ENCODE measurements around the gene BIN2.

The BIN2 gene

DNA sequence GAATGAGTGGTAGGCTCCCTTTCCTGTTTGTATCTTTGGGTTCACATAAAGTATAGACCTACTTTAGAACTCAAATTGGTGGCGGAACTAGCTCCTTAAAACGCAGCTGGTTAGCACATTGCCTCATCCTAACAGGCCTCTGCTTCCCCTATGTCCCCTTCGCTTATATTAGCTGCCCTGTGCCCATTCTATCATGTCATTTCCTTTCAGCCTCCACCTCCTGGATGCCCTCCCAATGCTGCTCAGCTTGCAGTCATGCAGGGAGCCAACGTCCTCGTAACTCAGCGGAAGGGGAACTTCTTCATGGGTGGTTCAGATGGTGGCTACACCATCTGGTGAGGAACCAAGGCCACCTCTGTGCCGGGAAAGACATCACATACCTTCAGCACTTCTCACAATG, 81.9 kb downstream of the BIN2 start:
- TF ChIP-seq, protein P1, sequence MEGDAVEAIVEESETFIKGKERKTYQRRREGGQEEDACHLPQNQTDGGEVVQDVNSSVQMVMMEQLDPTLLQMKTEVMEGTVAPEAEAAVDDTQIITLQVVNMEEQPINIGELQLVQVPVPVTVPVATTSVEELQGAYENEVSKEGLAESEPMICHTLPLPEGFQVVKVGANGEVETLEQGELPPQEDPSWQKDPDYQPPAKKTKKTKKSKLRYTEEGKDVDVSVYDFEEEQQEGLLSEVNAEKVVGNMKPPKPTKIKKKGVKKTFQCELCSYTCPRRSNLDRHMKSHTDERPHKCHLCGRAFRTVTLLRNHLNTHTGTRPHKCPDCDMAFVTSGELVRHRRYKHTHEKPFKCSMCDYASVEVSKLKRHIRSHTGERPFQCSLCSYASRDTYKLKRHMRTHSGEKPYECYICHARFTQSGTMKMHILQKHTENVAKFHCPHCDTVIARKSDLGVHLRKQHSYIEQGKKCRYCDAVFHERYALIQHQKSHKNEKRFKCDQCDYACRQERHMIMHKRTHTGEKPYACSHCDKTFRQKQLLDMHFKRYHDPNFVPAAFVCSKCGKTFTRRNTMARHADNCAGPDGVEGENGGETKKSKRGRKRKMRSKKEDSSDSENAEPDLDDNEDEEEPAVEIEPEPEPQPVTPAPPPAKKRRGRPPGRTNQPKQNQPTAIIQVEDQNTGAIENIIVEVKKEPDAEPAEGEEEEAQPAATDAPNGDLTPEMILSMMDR (IDR thresholded peaks at IDR 0.05; ENCODE audit: insufficient read depth, low read length, missing control alignments): no peak
- DNase-seq (ENCODE audit: low read depth, low spot score): no peak
- ChIA-PET CTCF (interaction anchor here (0.9 to 1.2 kb wide), 2 partner anchors 99 to 101 kb away, joined by 3 to 4 read pairs; no protein-coding TSS in a partner anchor), POLR2A (no interaction called here)
- no peak overlapping the region for H3K4me3 ChIP-seq (ENCODE audit: low read depth, low read length)

DNA sequence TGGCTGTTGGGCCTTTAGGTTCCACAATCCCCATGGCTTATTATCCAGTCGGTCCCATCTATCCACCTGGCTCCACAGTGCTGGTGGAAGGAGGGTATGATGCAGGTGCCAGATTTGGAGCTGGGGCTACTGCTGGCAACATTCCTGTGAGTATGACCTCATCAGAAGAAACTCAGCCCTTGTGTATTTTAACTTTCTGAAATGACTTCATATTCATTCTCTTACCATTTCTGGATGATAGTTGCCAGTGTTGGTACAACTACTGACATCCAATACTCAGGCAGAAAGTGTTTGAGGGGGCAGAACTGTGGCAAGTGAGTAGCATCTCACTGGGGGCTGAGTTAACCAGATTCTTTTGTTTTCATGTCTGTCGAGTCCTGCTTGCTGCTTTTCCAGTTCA, 83.0 kb downstream of the BIN2 start:
- TF ChIP-seq, protein P1 (IDR thresholded peaks at IDR 0.05; ENCODE audit: insufficient read depth, low read length, missing control alignments): no peak
- H3K4me3 ChIP-seq (ENCODE audit: low read depth, low read length): no peak overlapping the region
- ChIA-PET CTCF (interaction anchor here (0.8 to 1.1 kb wide), 3 partner anchors 10 to 100 kb away, joined by 3 to 4 read pairs (median 3); no protein-coding TSS in a partner anchor), POLR2A (interaction anchor here (1.2 to 1.6 kb wide), 2 partner anchors 23 to 86 kb away, joined by 4 read pairs; partner anchors contain the start of gene POU6F1)
- DNase-seq (ENCODE audit: low read depth, low spot score): no peak

DNA sequence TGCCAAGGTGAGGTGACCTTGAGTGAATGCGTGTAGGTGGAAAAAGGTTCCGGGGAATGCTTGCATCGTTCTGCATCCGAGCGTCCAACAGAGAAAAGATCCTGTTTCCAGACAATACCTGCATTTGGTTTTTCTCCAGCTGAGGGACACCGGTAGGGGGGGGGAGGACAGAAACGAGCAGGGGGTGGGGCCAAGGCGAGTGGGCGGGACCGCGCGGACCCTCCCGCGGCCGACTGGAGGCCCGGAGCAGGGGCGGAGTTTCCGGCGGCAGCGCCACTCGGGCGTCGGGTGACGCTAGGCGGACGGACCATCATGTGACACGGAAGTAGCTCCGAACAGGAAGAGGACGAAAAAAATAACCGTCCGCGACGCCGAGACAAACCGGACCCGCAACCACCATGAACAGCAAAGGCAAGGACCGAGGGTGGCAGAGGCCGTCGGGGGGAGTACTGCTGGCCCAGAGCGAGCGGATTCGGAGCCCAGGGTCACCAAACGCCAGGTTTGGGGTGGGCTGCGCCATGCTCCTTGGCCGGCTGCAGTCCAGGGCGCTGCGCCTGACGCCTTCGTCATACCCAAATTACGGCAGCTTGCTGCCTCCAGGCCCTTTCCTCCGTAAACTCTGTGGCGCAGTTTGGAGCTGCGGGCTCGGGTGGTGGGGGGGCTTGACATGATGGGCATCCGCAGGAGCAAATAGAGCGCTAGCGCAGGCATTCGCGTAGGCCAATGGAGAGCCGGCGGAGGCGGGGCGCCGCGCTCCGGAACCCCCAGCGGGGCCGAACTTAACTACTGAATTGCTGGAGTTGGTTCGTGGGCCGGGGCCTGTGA, 85.3 kb downstream of the BIN2 start, which contains the start of gene DAZAP2:
Gene DAZAP2, plus strand, starts transcription at position 317 of the 825 bp plus-strand sequence. Its CDS starts 82 bp downstream, at position 399.
- peak within 1 kb of the TSS; percentile 100 for H3K4me3 ChIP-seq (ENCODE audit: low read depth, low read length)
- peak; percentile 54 for DNase-seq (ENCODE audit: low read depth, low spot score)
- TF ChIP-seq, protein P1 (IDR thresholded peaks at IDR 0.05; ENCODE audit: insufficient read depth, low read length, missing control alignments): peak; percentile 13
- CTCF ChIA-PET: interaction anchor here (1.0 to 1.8 kb wide), 3 partner anchors 21 to 191 kb away, joined by 3 to 5 read pairs (median 3); no protein-coding TSS in a partner anchor
- POLR2A ChIA-PET: interaction anchor here (0.5 to 2.1 kb wide), 7 partner anchors 12 to 348 kb away, joined by 3 to 11 read pairs (median 6); partner anchors contain the start of genes CSRNP2, POU6F1 and SMAGP

DNA sequence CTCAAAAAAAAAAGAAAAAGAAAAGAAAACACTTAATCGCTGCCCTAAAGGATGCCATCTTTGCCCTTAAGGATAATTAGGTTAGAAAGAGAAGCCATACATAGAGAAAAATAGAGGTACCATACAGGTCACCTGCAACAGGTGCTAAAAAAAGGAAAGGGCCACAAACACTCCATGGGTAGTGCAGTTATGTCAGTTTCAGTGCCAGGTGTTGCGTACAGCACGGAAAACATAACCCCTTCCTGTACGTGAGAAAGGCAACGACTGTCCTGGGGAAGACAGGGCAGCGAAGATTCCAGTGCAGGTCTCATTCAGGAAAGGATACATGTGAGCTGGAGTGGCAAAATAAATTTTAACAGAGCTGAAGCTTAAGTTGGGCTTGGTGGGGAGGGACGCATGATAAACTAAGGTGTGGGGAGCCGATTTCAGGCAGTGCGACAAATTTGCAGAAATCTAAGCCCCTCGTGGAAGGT, 85.9 kb downstream of the BIN2 start:
- CTCF ChIA-PET: interaction anchor here (1.0 to 1.3 kb wide), 3 partner anchors 14 to 191 kb away, joined by 3 read pairs; no protein-coding TSS in a partner anchor
- peak overlapping the region; percentile 100 for H3K4me3 ChIP-seq (ENCODE audit: low read depth, low read length)
- TF ChIP-seq, protein P1 (IDR thresholded peaks at IDR 0.05; ENCODE audit: insufficient read depth, low read length, missing control alignments): no peak
- no peak for DNase-seq (ENCODE audit: low read depth, low spot score)
- POLR2A ChIA-PET: interaction anchor here (0.5 to 2.1 kb wide), 7 partner anchors 13 to 349 kb away, joined by 3 to 11 read pairs (median 6); partner anchors contain the start of genes CSRNP2, POU6F1 and SMAGP

DNA sequence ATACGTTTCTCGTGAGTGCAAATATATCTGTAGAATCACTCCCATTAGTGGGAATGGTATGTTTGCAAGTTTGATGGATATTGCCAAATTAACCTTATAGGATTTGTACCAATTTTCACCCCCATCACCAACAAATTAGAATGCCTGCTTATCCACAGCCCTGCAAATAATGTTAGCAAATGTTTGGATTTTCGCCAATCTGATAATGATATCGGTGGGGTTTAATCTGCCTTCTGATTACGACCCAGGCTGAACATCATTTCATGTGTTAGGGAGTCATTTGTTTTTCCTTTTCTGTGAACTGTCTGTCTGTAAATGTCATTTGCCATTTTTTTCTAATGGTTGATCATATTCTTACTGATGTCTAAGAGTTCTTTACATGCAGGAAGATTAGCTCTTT, 89.4 kb downstream of the BIN2 start:
- TF ChIP-seq, protein P1 (IDR thresholded peaks at IDR 0.05; ENCODE audit: insufficient read depth, low read length, missing control alignments): no peak
- ChIA-PET CTCF (interaction anchor here (0.7 to 1.0 kb wide), 3 partner anchors 9 to 107 kb away, joined by 3 read pairs; partner anchors contain the start of gene POU6F1), POLR2A (no interaction called here)
- no peak overlapping the region for H3K4me3 ChIP-seq (ENCODE audit: low read depth, low read length)
- no peak for DNase-seq (ENCODE audit: low read depth, low spot score)

Data from AG04449 (cell line).